ENCODE results near the gene ADAMTSL5. TPM values are rescaled to one million over a fixed set of nuclear protein-coding genes. Genes with fewer than 3 reads are reported as not detected.

The ADAMTSL5 gene
- total RNA-seq, 1 donor from 2014 or later, result 6.4 TPM

Other genes starting within 250 kb of the ADAMTSL5 start
- gene CIRBP, start 243.7 kb downstream of the ADAMTSL5 start, total RNA-seq, result 214 and 226 TPM in 2 replicates
- gene FAM174C, start 237.5 kb downstream of the ADAMTSL5 start, total RNA-seq, result 91.7 and 99.4 TPM in 2 replicates
- not detected in 2 replicates for gene EFNA2, start 227.1 kb downstream of the ADAMTSL5 start, total RNA-seq
- gene NDUFS7, start 129.1 kb downstream of the ADAMTSL5 start, total RNA-seq, result 88.7 and 104 TPM in 2 replicates
- gene GAMT, start 111.5 kb downstream of the ADAMTSL5 start, total RNA-seq, result 30.6 and 33.9 TPM in 2 replicates
- 282 and 290 TPM in 2 replicates for gene DAZAP1, start 105.4 kb downstream of the ADAMTSL5 start, total RNA-seq
- gene RPS15, start 74.6 kb downstream of the ADAMTSL5 start, total RNA-seq, result 1,450 and 1,471 TPM in 2 replicates
- 0.07 and 0.21 TPM in 2 replicates for gene APC2, start 62.9 kb downstream of the ADAMTSL5 start, total RNA-seq
- gene C19orf25, start 33.8 kb downstream of the ADAMTSL5 start, total RNA-seq, result 33.0 and 37.9 TPM in 2 replicates
- 2.1 and 2.6 TPM in 2 replicates for gene PCSK4, start 22.7 kb downstream of the ADAMTSL5 start, total RNA-seq
- gene REEP6, start 21.8 kb downstream of the ADAMTSL5 start, total RNA-seq, result 1.6 and 2.1 TPM in 2 replicates
- not detected in 2 replicates for gene PLK5, start 11.1 kb upstream of the ADAMTSL5 start, total RNA-seq
- gene MEX3D, start 55.3 kb upstream of the ADAMTSL5 start, total RNA-seq, result 14.9 and 15.4 TPM in 2 replicates
- 123 and 125 TPM in 2 replicates for gene MBD3, start 79.8 kb upstream of the ADAMTSL5 start, total RNA-seq
- 163 and 184 TPM in 2 replicates for gene UQCR11, start 92.4 kb upstream of the ADAMTSL5 start, total RNA-seq
- gene TCF3, start 139.6 kb upstream of the ADAMTSL5 start, total RNA-seq, result 153 and 173 TPM in 2 replicates
- gene ONECUT3, start 240.5 kb upstream of the ADAMTSL5 start, total RNA-seq, result not detected in 2 replicates

Measured in activated T-helper 2 cell treated with anti-CD3 and anti-CD28 coated beads, Interferon-gamma antibody, Interleukin-2, Interleukin-4, amounts not matched to agents 10 μg/mL and 5 μg/mL and 100 μg/mL, durations not matched to agents 14 hours and 24 hours and 36 hours (primary cell).